Measurements from ENCODE around the gene IL1R1. TPM values are rescaled to one million over a fixed set of nuclear protein-coding genes. Genes with fewer than 3 reads are reported as not detected.

IL1R1 gene
- total and polyA plus RNA-seq, 10 of the 15 experiments (the other 5 are each of a cell fraction or from before 2014, with no cell fraction given), result 0.17 to 13.2 (median 0.53) TPM

- no peak overlapping the region for H2AFZ ChIP-seq (ENCODE audit: control insufficient read depth, low read depth, low read length)
- DNase-seq (ENCODE audit: low read depth, low spot score), result no peak
- H3K9ac ChIP-seq (ENCODE audit: control insufficient read depth, insufficient read depth, low read length), result no peak overlapping the region
- H3K4me3 ChIP-seq, result no peak overlapping the region
- intact Hi-C loops (cut with micrococcal nuclease; ENCODE audit: unreplicated experiment) (no loop called here), in situ Hi-C loops (cut with MboI) (no loop called here)
- no peaks in the 10 kb centered on the region for H3K79me2 ChIP-seq (ENCODE audit: control insufficient read depth, insufficient read depth, low read length)
- no TSS peak for BruUV-seq (replicated peaks)
- no peaks in the 10 kb centered on the region for H4K20me1 ChIP-seq (ENCODE audit: control insufficient read depth, insufficient read depth)
- peaks cover 0 to 2% of the 10 kb centered on the region in 2 experiments; a peak in 2 of 4 replicates for H3K36me3 ChIP-seq (ENCODE audit: control insufficient read depth in 2 of 2, insufficient read depth in 2 of 2, low read length in 1 of 2)
- SMC1A ChIA-PET (ENCODE audit: uncharacterized antibody, unreplicated experiment), result interaction anchor here (0.7 to 1.9 kb wide), 6 partner anchors 9 to 122 kb away, joined by 3 to 7 read pairs (median 4); no protein-coding TSS in a partner anchor
- H3K4me1 ChIP-seq (ENCODE audit: control insufficient read depth, insufficient read depth, low read length), result no peaks in the 10 kb centered on the region
- 0% methylated on average over 3 of the region's 3 CpGs for WGBS (ENCODE audit: insufficient coverage, insufficient replicate concordance, low lambda C conversion rate, missing lambda C conversion rate)
- peak; percentile 74 for ATAC-seq
- H3K4me2 ChIP-seq (ENCODE audit: control insufficient read depth, insufficient read depth), result no peak overlapping the region
- no peaks in the 10 kb centered on the region for H3K27me3 ChIP-seq (replicated peaks in 1 of 2; ENCODE audit: control insufficient read depth in 2 of 2, insufficient read depth in 2 of 2, low read length in 1 of 2)
- no peak overlapping the region for H3K27ac ChIP-seq (ENCODE audit: control insufficient read depth, insufficient read depth)
- POLR2A ChIA-PET, result no interaction called here
- RAD21 ChIA-PET (ENCODE audit: unreplicated experiment), result interaction anchor here (0.9 kb wide), 1 partner anchor 93 kb away, joined by 3 read pairs; no protein-coding TSS in a partner anchor
- H3K9me3 ChIP-seq (replicated peaks; ENCODE audit: control insufficient read depth, insufficient read depth, low read length), result peaks cover 52% of the 10 kb centered on the region; the same call in 2 of the 3 replicates
- FAIRE-seq, result no peak
- CTCF ChIA-PET, result interaction anchor here (0.6 kb wide), 2 partner anchors 42 to 65 kb away, joined by 3 to 4 read pairs; no protein-coding TSS in a partner anchor
- TF ChIP-seq, protein P1, sequence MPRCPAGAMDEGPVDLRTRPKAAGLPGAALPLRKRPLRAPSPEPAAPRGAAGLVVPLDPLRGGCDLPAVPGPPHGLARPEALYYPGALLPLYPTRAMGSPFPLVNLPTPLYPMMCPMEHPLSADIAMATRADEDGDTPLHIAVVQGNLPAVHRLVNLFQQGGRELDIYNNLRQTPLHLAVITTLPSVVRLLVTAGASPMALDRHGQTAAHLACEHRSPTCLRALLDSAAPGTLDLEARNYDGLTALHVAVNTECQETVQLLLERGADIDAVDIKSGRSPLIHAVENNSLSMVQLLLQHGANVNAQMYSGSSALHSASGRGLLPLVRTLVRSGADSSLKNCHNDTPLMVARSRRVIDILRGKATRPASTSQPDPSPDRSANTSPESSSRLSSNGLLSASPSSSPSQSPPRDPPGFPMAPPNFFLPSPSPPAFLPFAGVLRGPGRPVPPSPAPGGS (IDR thresholded peaks at IDR 0.05; ENCODE audit: borderline replicate concordance, insufficient read depth, low read depth, low read length, poor library complexity, severe bottlenecking), result no peak
- no peak for TF ChIP-seq KAT2A (conservative IDR thresholded peaks at IDR 0.05; ENCODE audit: control insufficient read depth, low read depth, low read length)
- TF ChIP-seq TAF1 (IDR thresholded peaks at IDR 0.05; ENCODE audit: borderline replicate concordance, low read depth, low read length), result no peak
- TF ChIP-seq FOXM1 (IDR thresholded peaks at IDR 0.05; ENCODE audit: low read depth, low read length), result no peak
- TF ChIP-seq NKRF (conservative IDR thresholded peaks at IDR 0.05), result no peak
- TF ChIP-seq PAX8 (IDR thresholded peaks at IDR 0.05), result no peak
- TF ChIP-seq FOXK2 (IDR thresholded peaks at IDR 0.05), result no peak
- TF ChIP-seq NRF1 (conservative IDR thresholded peaks at IDR 0.05; ENCODE audit: low read depth, low read length), result no peak
- peak; percentile 36 for TF ChIP-seq MEF2B (IDR thresholded peaks at IDR 0.05; ENCODE audit: partially characterized antibody, poor library complexity, severe bottlenecking)
- no peak for TF ChIP-seq CEBPB (IDR thresholded peaks at IDR 0.05; ENCODE audit: borderline replicate concordance in 1 of 2, low read depth in 2 of 2, low read length in 2 of 2)
- TF ChIP-seq CREB1 (IDR thresholded peaks at IDR 0.05; ENCODE audit: low read depth), result no peak
- TF ChIP-seq STAT1 (conservative IDR thresholded peaks at IDR 0.05), result no peak
- no peak for TF ChIP-seq NFXL1 (IDR thresholded peaks at IDR 0.05; ENCODE audit: borderline replicate concordance)
- TF ChIP-seq ATF7 (IDR thresholded peaks at IDR 0.05; ENCODE audit: low read depth), result peak; percentile 34; the same call in 1 of the 2 replicates
- no peak for TF ChIP-seq CBX3 (IDR thresholded peaks at IDR 0.05; ENCODE audit: borderline replicate concordance, low read depth)
- no peak for TF ChIP-seq SIN3A (IDR thresholded peaks at IDR 0.05; ENCODE audit: low read depth, low read length)
- TF ChIP-seq CUX1 (IDR thresholded peaks at IDR 0.05; ENCODE audit: insufficient replicate concordance, low read depth, low read length), result no peak
Observed at GRCh38 chr2:102147935-102148334, 5.4 kb downstream of the IL1R1 start.
